SK-N-MC (cell line): ENCODE results near the gene MORF4L1.
"Not testable (repeated sequence)": the region's sequence is repeated elsewhere in the genome, so short reads cannot be mapped to it uniquely, and the experiment has no call there.

ENCODE experiments used
- DNase-seq: peaks from one replicate; pipeline ENCODE4 v3.0.0-alpha.2; 2011; ENCODE audit warnings: low read depth, low spot score
- H3K27ac ChIP-seq: fragments of 200-600 bp; sonication (generic); 2 replicates; pipeline ENCODE4 v1.5.1; 2016; ENCODE audit warnings: mixed run types
- H3K36me3 ChIP-seq: fragments of 200-600 bp; sonication (generic); 2 replicates; pipeline ENCODE4 v1.6.1; 2017; ENCODE audit warnings: antibody characterized with exemption, low read length, mixed read lengths; ENCODE audit not compliant: insufficient read depth
- H3K4me3 ChIP-seq: fragments of 200-600 bp; sonication (generic); 2 replicates; pipeline ENCODE4 v1.5.1; 2016
- H3K9ac ChIP-seq: fragments of 200-600 bp; sonication (generic); 2 replicates; pipeline ENCODE4 v1.8.0; 2017; ENCODE audit warnings: mixed run types, mixed read lengths; ENCODE audit not compliant: insufficient read length
- H3K9me3 ChIP-seq: fragments of 200-600 bp; sonication (generic); 2 replicates; pipeline ENCODE4 v1.6.1; 2017; ENCODE audit warnings: low read depth, mild to moderate bottlenecking, antibody characterized with exemption, low read length, moderate library complexity, mixed read lengths
- EZH2 ChIP-seq: fragments of 200-600 bp; sonication (generic); IDR thresholded peaks from one replicate; pipeline ENCODE4 v1.6.1; 2017; ENCODE audit warnings: antibody characterized with exemption
- FOXP2 ChIP-seq: optimal IDR thresholded peaks from 2 replicates; pipeline ENCODE3; 2011; ENCODE audit warnings: mild to moderate bottlenecking, moderate library complexity; ENCODE audit not compliant: insufficient read depth; ENCODE audit errors: extremely low read length, control extremely low read depth
- POLR2AphosphoS5 ChIP-seq: IDR thresholded peaks from 2 replicates; pipeline ENCODE4 v1.6.1; 2012; ENCODE audit warnings: mild to moderate bottlenecking, low read depth, low read length, borderline replicate concordance

Gene MORF4L1

DNA sequence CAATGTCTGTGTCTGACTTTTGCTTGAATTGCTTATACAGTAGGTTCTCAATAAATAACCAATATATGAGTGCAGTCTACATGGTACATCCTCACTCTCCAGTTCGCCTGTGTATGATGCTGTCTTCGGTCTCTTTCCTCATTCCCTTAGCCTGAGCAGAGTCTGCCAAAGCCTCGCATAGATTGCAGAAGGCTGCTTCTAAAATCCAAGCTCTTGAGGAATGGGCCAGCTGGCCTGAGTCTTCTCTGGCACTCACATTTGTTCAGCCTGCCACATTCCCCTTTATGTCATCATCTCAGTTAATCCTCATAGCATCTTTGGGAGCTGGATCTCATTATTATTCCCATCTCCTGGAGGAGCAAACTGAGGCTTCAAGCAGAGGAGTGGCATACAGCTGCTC, 34.2 kb upstream of the MORF4L1 start:
- Histone ChIP-seq H3K27ac (no peak overlapping the region), H3K9ac (no peak overlapping the region)

DNA sequence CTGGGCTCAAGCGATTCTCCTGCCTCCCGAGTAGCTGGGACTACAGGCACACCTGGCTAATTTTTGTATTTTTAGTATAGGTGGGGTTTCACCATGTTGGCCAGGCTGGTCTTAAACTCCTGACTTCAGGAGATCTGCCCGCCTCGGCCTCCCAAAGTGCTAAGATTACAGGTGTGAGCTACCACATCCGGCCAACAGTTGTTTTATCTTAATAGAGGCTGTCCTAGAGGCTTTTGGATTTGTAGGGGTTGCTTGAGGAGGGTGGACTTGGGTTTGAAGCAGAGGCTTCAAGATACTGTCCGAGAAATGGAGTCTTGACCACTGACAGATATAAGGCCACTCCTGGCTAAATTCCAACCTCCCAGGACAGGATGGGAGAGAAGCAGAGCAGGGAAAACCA, 33.5 kb upstream of the MORF4L1 start:
- H3K9me3 ChIP-seq, DNase-seq, H3K27ac ChIP-seq, H3K4me3 ChIP-seq, H3K36me3 ChIP-seq, H3K9ac ChIP-seq: not testable (repeated sequence)

More for the DNA sequence above, 34.2 kb upstream of the MORF4L1 start:
- no peak overlapping the region for H3K4me3 ChIP-seq
- H3K36me3 ChIP-seq, result no peaks in the 10 kb centered on the region
- H3K9me3 ChIP-seq, result no peaks in the 10 kb centered on the region
- TF ChIP-seq EZH2 (no peak), POLR2AphosphoS5 (no peak), FOXP2 (no peak)
- no peak for DNase-seq

DNA sequence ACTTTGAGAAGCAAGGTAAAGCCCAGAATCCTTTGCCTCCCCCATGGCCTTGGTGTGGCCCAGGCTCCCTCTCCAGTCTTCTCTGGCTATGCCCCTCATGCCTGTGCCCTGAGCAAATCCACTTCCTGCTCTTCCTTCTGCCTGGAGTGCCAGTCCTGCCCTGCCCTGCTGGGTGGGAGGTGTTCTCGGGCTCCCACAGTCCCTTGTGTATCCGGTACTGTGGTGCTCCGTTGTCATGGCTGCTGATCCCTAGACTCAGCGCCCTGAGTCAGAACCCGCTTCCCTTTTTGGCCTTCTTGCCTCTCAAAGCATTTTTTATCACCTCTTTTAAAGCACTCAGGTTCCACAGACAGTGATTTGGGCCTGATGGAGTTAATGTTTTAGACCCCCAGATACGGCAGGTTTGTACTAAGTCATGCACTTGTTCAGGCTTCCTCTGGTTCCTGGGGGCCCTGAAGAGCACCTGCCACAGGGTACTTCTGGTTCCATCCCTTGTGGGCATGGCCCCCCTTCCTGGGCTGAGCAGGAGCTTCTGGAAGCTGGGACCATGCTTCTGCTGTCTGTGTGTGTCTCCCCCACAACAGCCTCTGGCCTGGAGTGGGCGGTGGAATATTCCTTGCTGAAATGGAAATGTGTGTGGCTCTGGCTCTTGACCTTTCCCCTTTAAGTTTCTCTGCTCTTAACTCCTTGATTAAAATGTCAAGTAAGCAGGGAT, 31.9 kb upstream of the MORF4L1 start:
- Histone ChIP-seq H3K9me3 (no peaks in the 10 kb centered on the region), H3K9ac (no peak overlapping the region), H3K27ac (no peak overlapping the region), H3K36me3 (no peaks in the 10 kb centered on the region), H3K4me3 (no peak overlapping the region)
- no peak for DNase-seq
- no peak for TF ChIP-seq FOXP2
- no peak for TF ChIP-seq EZH2
- no peak for TF ChIP-seq POLR2AphosphoS5

DNA sequence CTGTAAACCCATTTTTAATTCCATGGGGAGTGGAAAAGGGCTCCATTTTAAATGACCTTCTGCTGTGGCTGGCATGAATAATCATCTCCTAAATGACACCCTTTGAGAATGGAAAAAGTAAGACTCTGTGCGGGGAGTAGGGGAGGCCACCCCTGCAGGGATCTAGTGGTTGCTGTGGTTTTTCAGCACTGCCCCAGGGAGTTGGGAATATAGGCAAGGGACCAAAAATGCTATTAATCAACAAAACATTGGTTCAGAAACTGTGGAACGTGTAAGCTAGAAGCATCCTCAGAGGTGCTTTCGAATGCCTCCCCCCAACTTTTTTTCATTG, 31.3 kb upstream of the MORF4L1 start:
- no peak overlapping the region for H3K9ac ChIP-seq
- no peaks in the 10 kb centered on the region for H3K9me3 ChIP-seq
- H3K27ac ChIP-seq, result no peak overlapping the region
- no peak overlapping the region for H3K4me3 ChIP-seq
- DNase-seq, result no peak
- no peaks in the 10 kb centered on the region for H3K36me3 ChIP-seq
- TF ChIP-seq EZH2 (no peak), POLR2AphosphoS5 (no peak), FOXP2 (no peak)

DNA sequence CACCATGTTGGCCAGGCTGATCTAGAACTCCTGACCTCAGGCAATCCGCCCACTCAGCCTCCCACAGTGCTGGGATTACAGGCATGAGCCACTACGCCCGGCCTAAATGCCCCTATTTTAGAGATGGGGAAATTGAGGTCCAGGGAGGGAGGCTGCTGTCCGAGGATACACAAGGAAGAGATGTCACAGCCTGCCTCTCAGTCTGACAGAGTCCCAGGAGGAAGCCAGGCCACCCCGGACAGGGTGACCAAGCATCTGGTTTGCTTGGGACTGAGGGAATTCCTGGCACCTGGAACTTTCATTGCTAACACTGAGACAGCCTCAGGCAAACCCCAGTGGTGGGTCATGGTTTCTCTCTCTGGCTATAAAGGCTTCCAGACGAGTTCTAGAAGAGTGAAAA, 30.8 kb upstream of the MORF4L1 start:
- Histone ChIP-seq H3K4me3 (no peak overlapping the region), H3K9me3 (no peaks in the 10 kb centered on the region), H3K36me3 (no peaks in the 10 kb centered on the region), H3K27ac (no peak overlapping the region), H3K9ac (no peak overlapping the region)
- DNase-seq, result no peak
- no peak for TF ChIP-seq EZH2
- TF ChIP-seq FOXP2, result no peak
- no peak for TF ChIP-seq POLR2AphosphoS5

DNA sequence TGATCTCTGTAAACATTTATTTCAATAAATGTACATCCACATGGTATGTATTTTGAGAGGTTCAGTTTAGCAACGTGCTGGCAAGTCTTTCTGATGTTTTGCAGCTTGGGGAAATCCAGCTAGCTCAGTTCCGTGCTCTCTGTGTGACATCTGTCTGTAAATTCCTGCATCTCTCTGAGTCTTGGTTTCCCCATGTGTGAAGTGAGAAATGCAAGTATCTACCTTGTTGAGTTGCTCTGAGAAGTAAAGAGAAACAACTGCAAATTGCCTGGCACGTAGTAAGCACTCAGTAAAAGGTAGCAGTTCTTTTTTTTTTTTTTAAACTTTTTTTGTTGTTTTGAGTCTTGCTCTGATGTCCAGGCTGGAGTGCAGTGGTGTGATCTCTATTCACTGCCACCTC, 30.2 kb upstream of the MORF4L1 start:
- H3K9me3 ChIP-seq, result no peaks in the 10 kb centered on the region
- H3K4me3 ChIP-seq, result no peak overlapping the region
- H3K27ac ChIP-seq, result no peak overlapping the region
- H3K9ac ChIP-seq, result no peak overlapping the region
- DNase-seq, result no peak
- no peaks in the 10 kb centered on the region for H3K36me3 ChIP-seq
- TF ChIP-seq EZH2 (no peak), POLR2AphosphoS5 (no peak), FOXP2 (no peak)

DNA sequence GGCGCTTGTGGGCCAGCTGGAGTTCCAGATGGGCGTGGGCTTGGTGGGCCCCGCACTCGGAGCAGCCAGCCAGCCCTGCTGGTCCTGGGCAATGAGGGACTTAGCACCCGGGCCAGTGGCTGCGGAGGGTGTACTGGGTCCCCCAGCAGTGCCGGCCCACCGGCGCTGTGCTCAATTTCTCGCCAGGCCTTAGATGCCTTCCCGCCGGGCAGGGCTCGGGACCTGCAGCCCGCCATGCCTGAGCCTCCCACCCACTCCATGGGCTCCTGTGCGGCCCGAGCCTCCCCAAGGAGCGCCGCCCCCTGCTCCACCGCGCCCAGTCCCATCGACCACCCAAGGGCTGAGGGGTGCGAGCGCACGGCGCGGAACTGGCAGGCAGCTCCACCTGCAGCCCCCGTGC, 25.8 kb upstream of the MORF4L1 start:
- not testable (repeated sequence) for H3K9me3 ChIP-seq, DNase-seq, H3K4me3 ChIP-seq, H3K27ac ChIP-seq, H3K9ac ChIP-seq, H3K36me3 ChIP-seq

DNA sequence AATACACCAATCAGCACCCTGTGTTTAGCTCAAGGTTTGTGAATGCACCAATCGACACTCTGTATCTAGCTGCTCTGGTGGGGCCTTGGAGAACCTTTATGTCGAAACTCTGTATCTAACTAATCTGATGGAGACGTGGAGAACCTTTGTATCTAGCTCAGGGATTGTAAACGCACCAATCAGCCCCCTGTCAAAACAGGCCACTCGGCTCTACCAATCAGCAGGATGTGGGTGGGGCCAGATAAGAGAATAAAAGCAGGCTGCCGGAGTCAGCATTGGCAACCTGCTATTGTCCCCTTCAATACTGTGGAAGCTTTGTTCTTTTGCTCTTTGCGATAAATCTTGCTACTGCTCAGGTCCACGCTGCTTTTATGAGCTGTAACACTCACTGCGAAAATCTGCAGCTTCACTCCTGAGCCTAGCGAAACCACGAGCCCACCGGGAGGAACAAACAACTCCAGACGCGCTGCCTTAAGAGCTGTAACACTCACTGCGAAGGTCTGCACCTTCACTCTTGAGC, 25.2 kb upstream of the MORF4L1 start:
- not testable (repeated sequence) for DNase-seq, H3K4me3 ChIP-seq, H3K9me3 ChIP-seq, H3K36me3 ChIP-seq, H3K27ac ChIP-seq, H3K9ac ChIP-seq

DNA sequence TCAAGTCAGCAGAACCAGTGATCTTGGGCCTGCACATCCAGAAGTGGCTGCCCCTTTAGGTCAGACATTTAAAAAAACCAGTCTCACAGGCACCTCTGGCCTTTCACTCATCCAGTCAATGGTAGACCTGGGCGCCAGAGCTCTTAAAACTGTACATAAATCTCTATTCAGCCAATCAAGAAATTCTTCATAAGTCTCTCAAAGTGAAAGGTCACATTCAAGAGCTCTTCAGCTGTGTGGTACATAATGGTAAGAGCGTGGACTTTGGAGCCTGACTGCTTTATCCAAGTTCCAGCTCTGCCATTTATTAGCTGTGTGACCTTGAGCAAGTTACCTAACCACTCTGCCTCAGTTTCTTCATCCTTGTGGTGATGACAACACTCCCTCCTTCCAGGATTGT, 22.3 kb upstream of the MORF4L1 start:
- Histone ChIP-seq H3K9ac (no peak overlapping the region), H3K9me3 (no peaks in the 10 kb centered on the region), H3K27ac (no peak overlapping the region), H3K36me3 (no peaks in the 10 kb centered on the region), H3K4me3 (no peak overlapping the region)
- no peak for TF ChIP-seq POLR2AphosphoS5
- DNase-seq, result no peak
